Measurements from ENCODE around the gene PDE1A.
"Not testable (repeated sequence)": the region's sequence is repeated elsewhere in the genome, so short reads cannot be mapped to it uniquely, and the experiment has no call there.

Gene PDE1A

GRCh38 chr2:182404975-182405561 lies 21.8 kb downstream of the PDE1A start:
- DNase-seq = no peak

GRCh38 chr2:182404092-182404491 lies 22.7 kb downstream of the PDE1A start:
- no peak for DNase-seq

GRCh38 chr2:182393270-182393760 lies 33.5 kb downstream of the PDE1A start:
- DNase-seq = no peak

- no peak for DNase-seq
Measured at GRCh38 chr2:182391443-182391842, 35.4 kb downstream of the PDE1A start.

GRCh38 chr2:182386267-182386880 lies 40.5 kb downstream of the PDE1A start:
- not testable (repeated sequence) for DNase-seq

- no peak for DNase-seq
Measured at GRCh38 chr2:182384860-182385259, 42.0 kb downstream of the PDE1A start.

GRCh38 chr2:182381225-182381624 lies 45.6 kb downstream of the PDE1A start:
- no peak for DNase-seq

GRCh38 chr2:182379241-182379640 lies 47.6 kb downstream of the PDE1A start:
- DNase-seq = no peak

GRCh38 chr2:182378759-182379158 lies 48.1 kb downstream of the PDE1A start:
- no peak for DNase-seq

- no peak for DNase-seq
Measured at GRCh38 chr2:182377467-182377866, 49.4 kb downstream of the PDE1A start.

- DNase-seq = no peak
Measured at GRCh38 chr2:182375862-182376261, 51.0 kb downstream of the PDE1A start.

GRCh38 chr2:182372661-182373060 lies 54.2 kb downstream of the PDE1A start:
- DNase-seq = no peak

- no peak for DNase-seq
Measured at GRCh38 chr2:182368996-182369395, 57.8 kb downstream of the PDE1A start.

GRCh38 chr2:182368446-182368845 lies 58.4 kb downstream of the PDE1A start:
- no peak for DNase-seq

GRCh38 chr2:182367401-182367800 lies 59.4 kb downstream of the PDE1A start:
- no peak for DNase-seq

- DNase-seq = no peak
Measured at GRCh38 chr2:182366628-182367027, 60.2 kb downstream of the PDE1A start.

GRCh38 chr2:182365855-182366254 lies 61.0 kb downstream of the PDE1A start:
- no peak for DNase-seq

- no peak for DNase-seq
Measured at GRCh38 chr2:182361477-182361876, 65.4 kb downstream of the PDE1A start.

GRCh38 chr2:182360663-182361260 lies 66.1 kb downstream of the PDE1A start:
- no peak for DNase-seq

GRCh38 chr2:182359990-182360662 lies 66.7 kb downstream of the PDE1A start:
- DNase-seq = no peak

- no peak for DNase-seq
Measured at GRCh38 chr2:182359027-182359989, 67.5 kb downstream of the PDE1A start.

- no peak for DNase-seq
Measured at GRCh38 chr2:182358601-182359000, 68.2 kb downstream of the PDE1A start.

GRCh38 chr2:182355815-182356214 lies 71.0 kb downstream of the PDE1A start:
- DNase-seq = no peak
